ENCODE measurements around the gene TTL. TPM values are rescaled to one million over a fixed set of nuclear protein-coding genes. Genes with fewer than 3 reads are reported as not detected.
"Not testable (repeated sequence)": the region's sequence is repeated elsewhere in the genome, so short reads cannot be mapped to it uniquely, and the experiment has no call there.

Gene TTL
- total RNA-seq, 1 experiment from 2014 or later = 31.8 TPM

DNA sequence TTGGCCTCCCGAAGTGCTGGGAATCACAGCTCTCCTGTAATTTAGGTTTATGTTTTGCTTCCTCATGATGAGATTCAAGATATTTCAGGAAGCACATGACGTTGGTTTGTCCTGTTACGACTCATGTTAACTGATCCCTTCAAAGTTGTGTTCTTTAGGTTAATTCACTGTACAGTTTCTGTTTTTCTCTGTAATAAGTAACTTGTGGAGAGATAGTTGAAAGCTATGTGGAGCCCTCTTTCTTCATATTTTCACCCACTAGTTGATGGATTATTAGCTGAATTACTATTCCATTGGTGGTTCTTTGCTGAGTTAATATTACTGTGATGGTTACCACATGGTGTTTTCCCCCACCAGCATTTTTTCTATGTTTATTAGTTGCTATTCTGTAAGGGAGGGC is 84.1 kb downstream of the TTL start:
- no peaks in the 10 kb centered on the region for H3K27me3 Mint-ChIP-seq (ENCODE audit: unreplicated experiment)
- H3K36me3 Mint-ChIP-seq (ENCODE audit: insufficient read depth, unreplicated experiment) = peaks cover 63% of the 10 kb centered on the region
- H3K4me1 Mint-ChIP-seq (ENCODE audit: low read depth, unreplicated experiment) = no peaks in the 10 kb centered on the region
- CTCF ChIA-PET = no interaction called here
- intact Hi-C loops (cut with micrococcal nuclease; ENCODE audit: unreplicated experiment) = no loop called here
- no peak overlapping the region for H3K4me3 Mint-ChIP-seq (ENCODE audit: low read depth, unreplicated experiment)
- no peak for DNase-seq
- H3K27ac Mint-ChIP-seq (ENCODE audit: unreplicated experiment) = no peak overlapping the region
- TF ChIP-seq, protein P1, sequence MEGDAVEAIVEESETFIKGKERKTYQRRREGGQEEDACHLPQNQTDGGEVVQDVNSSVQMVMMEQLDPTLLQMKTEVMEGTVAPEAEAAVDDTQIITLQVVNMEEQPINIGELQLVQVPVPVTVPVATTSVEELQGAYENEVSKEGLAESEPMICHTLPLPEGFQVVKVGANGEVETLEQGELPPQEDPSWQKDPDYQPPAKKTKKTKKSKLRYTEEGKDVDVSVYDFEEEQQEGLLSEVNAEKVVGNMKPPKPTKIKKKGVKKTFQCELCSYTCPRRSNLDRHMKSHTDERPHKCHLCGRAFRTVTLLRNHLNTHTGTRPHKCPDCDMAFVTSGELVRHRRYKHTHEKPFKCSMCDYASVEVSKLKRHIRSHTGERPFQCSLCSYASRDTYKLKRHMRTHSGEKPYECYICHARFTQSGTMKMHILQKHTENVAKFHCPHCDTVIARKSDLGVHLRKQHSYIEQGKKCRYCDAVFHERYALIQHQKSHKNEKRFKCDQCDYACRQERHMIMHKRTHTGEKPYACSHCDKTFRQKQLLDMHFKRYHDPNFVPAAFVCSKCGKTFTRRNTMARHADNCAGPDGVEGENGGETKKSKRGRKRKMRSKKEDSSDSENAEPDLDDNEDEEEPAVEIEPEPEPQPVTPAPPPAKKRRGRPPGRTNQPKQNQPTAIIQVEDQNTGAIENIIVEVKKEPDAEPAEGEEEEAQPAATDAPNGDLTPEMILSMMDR (IDR thresholded peaks at IDR 0.05; ENCODE audit: unreplicated experiment) = no peak
- no TSS peak for BruUV-seq (replicated peaks)
- H3K9me3 Mint-ChIP-seq (ENCODE audit: low read depth, unreplicated experiment) = no peaks in the 10 kb centered on the region

DNA sequence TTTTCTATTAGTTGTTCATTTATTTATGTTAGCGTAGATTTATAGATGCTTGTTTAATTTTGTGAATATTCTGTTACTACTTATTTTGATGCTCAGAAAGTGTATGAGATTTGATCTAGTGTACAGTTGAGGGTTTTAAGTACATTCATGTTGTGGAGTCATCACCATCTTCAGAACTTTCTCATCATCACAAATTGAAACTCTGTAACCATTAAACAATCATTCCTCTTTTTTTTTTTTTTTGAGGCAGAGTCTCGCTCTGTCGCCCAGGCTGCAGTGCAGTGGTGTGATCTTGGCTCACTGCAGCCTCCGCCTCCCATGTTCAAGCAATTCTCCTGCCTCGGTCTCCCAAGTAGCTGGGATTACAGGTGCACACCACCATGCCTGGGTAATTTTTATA is 84.6 kb downstream of the TTL start:
- intact Hi-C loops (cut with micrococcal nuclease; ENCODE audit: unreplicated experiment); H3K27ac Mint-ChIP-seq (ENCODE audit: unreplicated experiment); H3K9me3 Mint-ChIP-seq (ENCODE audit: low read depth, unreplicated experiment); DNase-seq; H3K4me1 Mint-ChIP-seq (ENCODE audit: low read depth, unreplicated experiment); H3K27me3 Mint-ChIP-seq (ENCODE audit: unreplicated experiment); CTCF ChIA-PET; BruUV-seq (replicated peaks); H3K4me3 Mint-ChIP-seq (ENCODE audit: low read depth, unreplicated experiment): not testable (repeated sequence)
- peaks cover 61% of the 10 kb centered on the region for H3K36me3 Mint-ChIP-seq (ENCODE audit: insufficient read depth, unreplicated experiment)

DNA sequence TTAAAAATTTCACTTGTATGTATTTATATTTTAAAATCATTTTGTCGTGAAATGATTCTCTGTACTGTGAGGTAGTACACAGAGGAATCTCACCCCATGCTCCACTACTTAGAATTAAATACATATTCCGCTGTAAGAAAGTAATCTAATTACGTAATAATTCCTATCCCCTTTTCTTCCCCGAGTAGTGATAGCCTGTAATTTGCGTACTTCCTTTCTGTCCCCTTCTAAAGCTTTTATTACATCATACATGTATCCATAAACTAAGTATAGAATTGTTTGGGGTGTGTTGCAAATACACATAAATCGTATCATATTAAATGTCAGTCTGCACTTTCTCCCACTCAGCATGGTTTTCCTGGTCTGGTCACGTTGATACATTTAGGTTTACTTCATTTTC is 90.0 kb downstream of the TTL start:
- CTCF ChIA-PET = no interaction called here
- no TSS peak for BruUV-seq (replicated peaks)
- Mint-ChIP-seq H3K27me3 (ENCODE audit: unreplicated experiment) (no peaks in the 10 kb centered on the region), H3K4me3 (ENCODE audit: low read depth, unreplicated experiment) (no peak overlapping the region), H3K9me3 (ENCODE audit: low read depth, unreplicated experiment) (no peaks in the 10 kb centered on the region), H3K4me1 (ENCODE audit: low read depth, unreplicated experiment) (no peaks in the 10 kb centered on the region), H3K36me3 (ENCODE audit: insufficient read depth, unreplicated experiment) (peaks cover 62% of the 10 kb centered on the region), H3K27ac (ENCODE audit: unreplicated experiment) (no peak overlapping the region)
- TF ChIP-seq, protein P1 (IDR thresholded peaks at IDR 0.05; ENCODE audit: unreplicated experiment) = no peak
- intact Hi-C loops (cut with micrococcal nuclease; ENCODE audit: unreplicated experiment) = no loop called here
- DNase-seq = no peak

DNA sequence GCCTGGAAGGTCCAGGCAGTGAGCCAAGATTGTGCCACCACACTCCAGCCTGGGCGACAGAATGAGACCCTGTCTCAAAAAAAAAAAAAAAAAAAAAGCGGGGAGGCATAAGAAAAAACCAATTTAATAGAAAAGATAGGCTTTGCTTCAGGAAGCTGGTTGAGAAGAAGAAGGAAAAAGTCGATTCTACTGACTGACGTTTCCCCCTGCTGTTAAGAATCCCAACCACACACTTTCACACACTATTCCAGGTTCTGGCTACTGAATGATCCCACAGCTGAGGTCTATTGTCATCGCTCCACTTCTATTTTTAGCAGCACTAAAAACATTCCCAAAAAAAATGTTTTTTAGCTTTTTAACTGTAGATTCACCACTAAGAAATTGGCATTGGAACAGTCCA is 95.8 kb downstream of the TTL start:
- no peak for DNase-seq
- H3K36me3 Mint-ChIP-seq (ENCODE audit: insufficient read depth, unreplicated experiment) = peaks cover 44% of the 10 kb centered on the region
- H3K27ac Mint-ChIP-seq (ENCODE audit: unreplicated experiment) = no peak overlapping the region
- no peaks in the 10 kb centered on the region for H3K4me1 Mint-ChIP-seq (ENCODE audit: low read depth, unreplicated experiment)
- H3K27me3 Mint-ChIP-seq (ENCODE audit: unreplicated experiment) = no peaks in the 10 kb centered on the region
- H3K9me3 Mint-ChIP-seq (ENCODE audit: low read depth, unreplicated experiment) = no peaks in the 10 kb centered on the region
- CTCF ChIA-PET = interaction anchor here (0.7 kb wide), 1 partner anchor 544 kb away, joined by 6 read pairs; no protein-coding TSS in a partner anchor
- H3K4me3 Mint-ChIP-seq (ENCODE audit: low read depth, unreplicated experiment) = no peak overlapping the region
- TF ChIP-seq, protein P1 (IDR thresholded peaks at IDR 0.05; ENCODE audit: unreplicated experiment) = no peak
- intact Hi-C loops (cut with micrococcal nuclease; ENCODE audit: unreplicated experiment) = no loop called here
- BruUV-seq (replicated peaks) = no TSS peak

DNA sequence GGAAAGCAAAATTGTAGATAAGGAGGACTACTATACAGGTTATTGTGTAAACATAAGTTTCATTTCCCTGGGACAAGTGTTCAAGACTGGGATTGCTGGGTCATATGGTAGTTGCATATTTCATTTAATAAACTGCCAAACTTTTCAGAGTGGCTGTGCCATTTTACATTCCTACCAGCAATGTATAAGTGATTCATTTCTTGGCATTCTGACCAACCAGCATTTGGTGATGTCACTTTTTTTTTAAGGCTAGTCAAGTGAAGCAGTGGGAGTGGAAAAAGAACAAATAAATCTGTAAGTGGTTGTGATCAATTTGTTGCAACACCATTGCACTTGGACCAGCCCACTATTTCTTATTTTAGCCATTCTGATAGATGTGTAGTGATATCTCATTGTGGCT is 97.3 kb downstream of the TTL start:
- intact Hi-C loops (cut with micrococcal nuclease; ENCODE audit: unreplicated experiment) = no loop called here
- H3K4me3 Mint-ChIP-seq (ENCODE audit: low read depth, unreplicated experiment) = no peak overlapping the region
- no peak for DNase-seq
- peaks cover 44% of the 10 kb centered on the region for H3K36me3 Mint-ChIP-seq (ENCODE audit: insufficient read depth, unreplicated experiment)
- BruUV-seq (replicated peaks) = no TSS peak
- H3K9me3 Mint-ChIP-seq (ENCODE audit: low read depth, unreplicated experiment) = no peaks in the 10 kb centered on the region
- no peaks in the 10 kb centered on the region for H3K27me3 Mint-ChIP-seq (ENCODE audit: unreplicated experiment)
- CTCF ChIA-PET = no interaction called here
- H3K4me1 Mint-ChIP-seq (ENCODE audit: low read depth, unreplicated experiment) = peaks cover 7% of the 10 kb centered on the region
- TF ChIP-seq, protein P1 (IDR thresholded peaks at IDR 0.05; ENCODE audit: unreplicated experiment) = no peak
- no peak overlapping the region for H3K27ac Mint-ChIP-seq (ENCODE audit: unreplicated experiment)
